ENCODE results near the gene SETD7.
A peak's percentile ranks its signal among the peaks of the same experiment; 100 is the strongest.
"Not testable (repeated sequence)": the region's sequence is repeated elsewhere in the genome, so short reads cannot be mapped to it uniquely, and the experiment has no call there.

The SETD7 gene

GRCh38 chr4:139461022-139461628, 94.9 kb downstream of the SETD7 start:
- no peak for DNase-seq

GRCh38 chr4:139460565-139460964, 95.5 kb downstream of the SETD7 start:
- no peak for DNase-seq

- DNase-seq: no peak
Observed at GRCh38 chr4:139458999-139459398, 97.0 kb downstream of the SETD7 start.

GRCh38 chr4:139458543-139458942, 97.5 kb downstream of the SETD7 start:
- DNase-seq: no peak

- no peak for DNase-seq
Observed at GRCh38 chr4:139457318-139457717, 98.7 kb downstream of the SETD7 start.

GRCh38 chr4:139455126-139455538, 100.9 kb downstream of the SETD7 start:
- DNase-seq: no peak

- no peak for DNase-seq
Observed at GRCh38 chr4:139454111-139455045, 101.6 kb downstream of the SETD7 start, which contains the start of gene RAB33B. TSS of gene RAB33B (plus strand) at chr4:139454121. CDS start at chr4:139454196, 75 bp downstream.

- DNase-seq: peak; percentile 96
Observed at GRCh38 chr4:139453371-139454110, 102.5 kb downstream of the SETD7 start.

- peak; percentile 64 to 68 for DNase-seq
Observed at GRCh38 chr4:139453041-139453370, 103.0 kb downstream of the SETD7 start.

GRCh38 chr4:139451997-139452396, 104.0 kb downstream of the SETD7 start:
- no peak for DNase-seq

GRCh38 chr4:139450586-139450985, 105.4 kb downstream of the SETD7 start:
- no peak for DNase-seq

- not testable (repeated sequence) for DNase-seq
Observed at GRCh38 chr4:139447078-139447477, 108.9 kb downstream of the SETD7 start.
